GM23338 (cell line): ENCODE data around the gene CASK. TPM values are rescaled to one million over a fixed set of nuclear protein-coding genes. Genes with fewer than 3 reads are reported as not detected.

ENCODE experiments used
- ATAC-seq: fragments of 200-7000 bp; cut with Tn5 transposase; 3 replicates; pipeline ENCODE4 v1.9.1; 2020
- DNase-seq: peaks from one replicate; pipeline ENCODE4 v3.0.0-alpha.2; 2015; ENCODE audit warnings: low spot score
- H2AFZ ChIP-seq: fragments of 200-600 bp; sonication (generic); 2 replicates; pipeline ENCODE4 v1.8.0; 2016; ENCODE audit warnings: antibody characterized with exemption, mild to moderate bottlenecking, moderate library complexity
- H3F3A ChIP-seq: fragments of 200-600 bp; sonication (generic); replicated peaks from 2 replicates; pipeline ENCODE4 v1.8.0; 2017; ENCODE audit warnings: antibody characterized with exemption, mixed run types, low read depth
- H3K27ac ChIP-seq: fragments of 200-600 bp; sonication (generic); 2 replicates; pipeline ENCODE4 v1.6.1; 2016; ENCODE audit warnings: low read depth
- H3K27me3 ChIP-seq: fragments of 200-600 bp; sonication (generic); 2 replicates; pipeline ENCODE4 v1.8.0; 2016; ENCODE audit warnings: mild to moderate bottlenecking, mixed run types, moderate library complexity; ENCODE audit not compliant: insufficient read depth
- H3K36me3 ChIP-seq: fragments of 200-600 bp; sonication (generic); 2 replicates; pipeline ENCODE4 v1.8.0; 2016; ENCODE audit warnings: mild to moderate bottlenecking; ENCODE audit not compliant: insufficient read depth
- H3K4me1 ChIP-seq: fragments of 200-600 bp; sonication (generic); 2 replicates; pipeline ENCODE4 v1.8.0; 2016; ENCODE audit warnings: mild to moderate bottlenecking, moderate library complexity; ENCODE audit not compliant: insufficient read depth
- H3K4me2 ChIP-seq: fragments of 200-600 bp; sonication (generic); 2 replicates; pipeline ENCODE4 v1.7.1; 2017; ENCODE audit warnings: mixed run types
- H3K4me3 ChIP-seq: fragments of 200-600 bp; sonication (generic); 2 replicates; pipeline ENCODE4 v1.6.1; 2016; ENCODE audit warnings: mixed run types
- H3K79me2 ChIP-seq: fragments of 200-600 bp; sonication (generic); replicated peaks from 2 replicates; pipeline ENCODE4 v1.8.0; 2017; ENCODE audit warnings: mild to moderate bottlenecking; ENCODE audit not compliant: insufficient read depth
- H3K9me2 ChIP-seq: fragments of 200-600 bp; sonication (generic); 2 replicates; pipeline ENCODE4 v1.8.0; 2017; ENCODE audit not compliant: insufficient read depth
- H4K20me1 ChIP-seq: fragments of 200-600 bp; sonication (generic); replicated peaks from 2 replicates; pipeline ENCODE4 v1.8.0; 2017; ENCODE audit warnings: mild to moderate bottlenecking; ENCODE audit not compliant: insufficient read depth
- H3K27ac Mint-ChIP-seq: 2 replicates; pipeline ENCODE4 v1.8.0; 2020; ENCODE audit warnings: inconsistent platforms, mild to moderate bottlenecking, moderate library complexity, mixed read lengths
- H3K27me3 Mint-ChIP-seq: 3 replicates; pipeline ENCODE4 v1.8.0; 2022; ENCODE audit warnings: low read depth, mild to moderate bottlenecking, moderate library complexity, mixed read lengths, inconsistent platforms; ENCODE audit not compliant: insufficient read depth, poor library complexity
- H3K36me3 Mint-ChIP-seq: 3 replicates; pipeline ENCODE4 v1.8.0; 2021; ENCODE audit warnings: low read depth, mild to moderate bottlenecking, inconsistent platforms, moderate library complexity, mixed read lengths
- H3K4me1 Mint-ChIP-seq: 3 replicates; pipeline ENCODE4 v1.8.0; 2020; ENCODE audit warnings: mild to moderate bottlenecking, inconsistent platforms, mixed read lengths
- H3K4me3 Mint-ChIP-seq: 3 replicates; pipeline ENCODE4 v1.8.0; 2021; ENCODE audit warnings: moderate library complexity, mild to moderate bottlenecking, inconsistent platforms, mixed read lengths
- H3K9me3 Mint-ChIP-seq: 3 replicates; pipeline ENCODE4 v1.8.0; 2020; ENCODE audit warnings: moderate library complexity, mild to moderate bottlenecking, inconsistent platforms, mixed read lengths
- CREB1 ChIP-seq: fragments of 250-450 bp; sonication (Bioruptor Pico); IDR thresholded peaks from 2 replicates; pipeline ENCODE4 v1.5.0; 2020; ENCODE audit warnings: low read depth, mild to moderate bottlenecking, moderate library complexity
- CTCF ChIP-seq, 2 experiments: fragments of 200-600 bp in 1 of 2; sonication (generic) in 1 of 2; conservative IDR thresholded peaks; 2 replicates each; pipeline versions ENCODE4 v1.5.1 to v1.6.1; 2016 to 2017; ENCODE audit warnings: antibody characterized with exemption in 2 of 2, low read depth in 2 of 2, mild to moderate bottlenecking in 2 of 2, moderate library complexity in 1 of 2
- ETS1 ChIP-seq: IDR thresholded peaks from 2 replicates; pipeline ENCODE4 v1.6.1; 2016; ENCODE audit warnings: antibody characterized with exemption
- EZH2 ChIP-seq: fragments of 200-600 bp; sonication (generic); IDR thresholded peaks from one replicate; pipeline ENCODE4 v1.8.0; 2017; ENCODE audit warnings: antibody characterized with exemption, mild to moderate bottlenecking, low read depth; ENCODE audit not compliant: unreplicated experiment
- EZH2phosphoT487 ChIP-seq: fragments of 200-600 bp; sonication (generic); IDR thresholded peaks from one replicate; pipeline ENCODE4 v1.8.1; 2018; ENCODE audit warnings: antibody characterized with exemption; ENCODE audit not compliant: unreplicated experiment
- JUNB ChIP-seq: IDR thresholded peaks from one replicate; pipeline ENCODE4 v1.6.1; 2016; ENCODE audit warnings: antibody characterized with exemption; ENCODE audit not compliant: unreplicated experiment
- NANOG ChIP-seq: IDR thresholded peaks from 2 replicates; pipeline ENCODE4 v1.6.1; 2016; ENCODE audit warnings: antibody characterized with exemption, borderline replicate concordance
- POLR2AphosphoS5 ChIP-seq: IDR thresholded peaks from 2 replicates; pipeline ENCODE4 v1.6.1; 2016; ENCODE audit warnings: antibody characterized with exemption, low read depth
- STAT1 ChIP-seq: IDR thresholded peaks from one replicate; pipeline ENCODE4 v1.6.1; 2016; ENCODE audit warnings: antibody characterized with exemption; ENCODE audit not compliant: unreplicated experiment
- ZNF114 ChIP-seq: fragments of 250-450 bp; sonication (Bioruptor Pico); IDR thresholded peaks from 2 replicates; pipeline ENCODE4 v1.5.0; 2020; ENCODE audit warnings: mild to moderate bottlenecking, moderate library complexity
- ZNF331 ChIP-seq: fragments of 250-450 bp; sonication (Bioruptor Pico); IDR thresholded peaks from 2 replicates; pipeline ENCODE4 v1.5.0; 2020; ENCODE audit warnings: low read depth, mild to moderate bottlenecking, moderate library complexity
- ZNF462 ChIP-seq: fragments of 250-450 bp; sonication (Bioruptor Pico); IDR thresholded peaks from 2 replicates; pipeline ENCODE4 v1.5.0; 2020; ENCODE audit warnings: mild to moderate bottlenecking, moderate library complexity
- polyA plus RNA-seq: library from polyadenylated mRNA; unstranded; fragments of >200 nt; fragmentation: Nextera tagmentation; extraction: Ambion mirVana; gene quantifications from 2 replicates; pipeline ENCODE4 v1.2.1, GENCODE V29; 2016
- total RNA-seq: library from RNA; depleted of rRNA; stranded (reverse); fragments of >200 nt; shearing (Covaris generic); gene quantifications from 2 replicates; pipeline ENCODE4 v1.2.3, GENCODE V29; 2014

CASK gene
- total and polyA plus RNA-seq, 2 experiments from 2014 or later: 15.3 to 44.4 TPM

- no peaks in the 10 kb centered on the region for H3K27me3 Mint-ChIP-seq
- peaks cover 4% of the 10 kb centered on the region; the same call in 1 of the 2 replicates for H3K79me2 ChIP-seq
- no peak overlapping the region for H3K4me3 Mint-ChIP-seq
- no peaks in the 10 kb centered on the region; the same call in 2 of the 3 replicates for H3K9me3 Mint-ChIP-seq
- no peak overlapping the region for H3K27ac Mint-ChIP-seq
- H2AFZ ChIP-seq: no peak overlapping the region
- H3F3A ChIP-seq: no peaks in the 10 kb centered on the region
- no peaks in the 10 kb centered on the region for H3K4me1 ChIP-seq
- ATAC-seq (no peak), DNase-seq (no peak)
- H3K4me1 Mint-ChIP-seq: peaks cover 11% of the 10 kb centered on the region
- H3K36me3 Mint-ChIP-seq: peaks cover 2% of the 10 kb centered on the region; the same call in 2 of the 3 replicates
- no peak overlapping the region for H3K4me2 ChIP-seq
- H3K27ac ChIP-seq: no peak overlapping the region
- H3K4me3 ChIP-seq: no peak overlapping the region
- TF ChIP-seq JUNB: no peak
- no peak for TF ChIP-seq EZH2phosphoT487
- no peak for TF ChIP-seq NANOG
- TF ChIP-seq CTCF (conservative IDR thresholded peaks at IDR 0.05; ENCODE audit: low read depth in 2 of 2): no peak
- TF ChIP-seq CREB1 (CRISPR knock-in tag): no peak
- no peak for TF ChIP-seq EZH2
- no peak for TF ChIP-seq ZNF331
- no peak for TF ChIP-seq ETS1
- TF ChIP-seq POLR2AphosphoS5: no peak
- TF ChIP-seq ZNF114 (CRISPR knock-in tag): no peak
- TF ChIP-seq STAT1: no peak
- TF ChIP-seq ZNF462: no peak
- H3K36me3 ChIP-seq: no peaks in the 10 kb centered on the region
- no peaks in the 10 kb centered on the region for H3K27me3 ChIP-seq
- no peaks in the 10 kb centered on the region for H3K9me2 ChIP-seq
- H4K20me1 ChIP-seq: no peaks in the 10 kb centered on the region
These were observed 97.6 kb downstream of the CASK start for GRCh38 chrX:41825796-41826195.
